ENCODE measurements around the gene FBXO11.
"Not testable (repeated sequence)": the region's sequence is repeated elsewhere in the genome, so short reads cannot be mapped to it uniquely, and the experiment has no call there.

The FBXO11 gene

GRCh38 chr2:47897883-47898731, 8.2 kb downstream of the FBXO11 start:
- no peak for DNase-seq

- DNase-seq: not testable (repeated sequence)
These were observed 9.0 kb downstream of the FBXO11 start for GRCh38 chr2:47897191-47897882.

GRCh38 chr2:47896450-47896968, 9.8 kb downstream of the FBXO11 start:
- DNase-seq: no peak

- DNase-seq: no peak
These were observed 12.5 kb downstream of the FBXO11 start for GRCh38 chr2:47893771-47894170.

- no peak for DNase-seq
These were observed 14.0 kb downstream of the FBXO11 start for GRCh38 chr2:47892338-47892730.

GRCh38 chr2:47891369-47892337, 14.6 kb downstream of the FBXO11 start:
- no peak for DNase-seq

GRCh38 chr2:47890711-47891368, 15.5 kb downstream of the FBXO11 start:
- DNase-seq: no peak

- DNase-seq: no peak
These were observed 17.6 kb downstream of the FBXO11 start for GRCh38 chr2:47888581-47889280.

- no peak for DNase-seq
These were observed 29.4 kb downstream of the FBXO11 start for GRCh38 chr2:47876912-47877311.

GRCh38 chr2:47872941-47873340, 33.4 kb downstream of the FBXO11 start:
- no peak for DNase-seq

GRCh38 chr2:47870641-47871540, 35.4 kb downstream of the FBXO11 start:
- DNase-seq: no peak

GRCh38 chr2:47869859-47870595, 36.3 kb downstream of the FBXO11 start:
- no peak for DNase-seq

GRCh38 chr2:47868611-47869352, 37.5 kb downstream of the FBXO11 start:
- no peak for DNase-seq

- DNase-seq: no peak
These were observed 39.1 kb downstream of the FBXO11 start for GRCh38 chr2:47867205-47867604.

- no peak for DNase-seq
These were observed 41.7 kb downstream of the FBXO11 start for GRCh38 chr2:47864566-47864965.

GRCh38 chr2:47862949-47863348, 43.3 kb downstream of the FBXO11 start:
- DNase-seq: no peak

GRCh38 chr2:47853067-47853777, 53.1 kb downstream of the FBXO11 start:
- not testable (repeated sequence) for DNase-seq

GRCh38 chr2:47850198-47850597, 56.1 kb downstream of the FBXO11 start:
- no peak for DNase-seq

Measured in NCI-H1048 (cell line).